ACHN (cell line): ENCODE results near the gene USP4.
A peak's percentile ranks its signal among the peaks of the same experiment; 100 is the strongest.
"Not testable (repeated sequence)": the region's sequence is repeated elsewhere in the genome, so short reads cannot be mapped to it uniquely, and the experiment has no call there.

Experiments used
- DNase-seq: peaks from one replicate; pipeline ENCODE4 v3.0.0-alpha.2; 2015
- in situ Hi-C: cut with HindIII; loops from 2 replicates; pipeline ENCODE4 v1.10.0; 2017; ENCODE audit warnings: low sequenced_read_pairs, low pct_ligation_motif_present, low pct_unique_long_range_greater_than_20kb

The USP4 gene

DNA sequence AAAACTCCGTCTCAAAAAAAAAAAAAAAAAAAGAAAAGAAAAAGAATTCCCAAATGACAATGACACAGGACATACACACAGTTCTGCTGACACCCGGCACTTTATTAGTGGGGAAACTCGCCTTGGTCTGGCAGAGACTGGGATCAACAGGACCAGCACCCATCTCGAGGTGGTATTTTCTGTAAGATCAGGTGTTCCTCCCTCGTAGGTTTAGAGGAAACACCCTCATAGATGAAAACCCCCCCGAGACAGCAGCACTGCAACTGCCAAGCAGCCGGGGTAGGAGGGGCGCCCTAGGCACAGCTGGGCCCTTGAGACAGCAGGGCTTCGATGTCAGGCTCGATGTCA lies 17.2 kb upstream of the USP4 start:
- DNase-seq, in situ Hi-C loops: not testable (repeated sequence)

DNA sequence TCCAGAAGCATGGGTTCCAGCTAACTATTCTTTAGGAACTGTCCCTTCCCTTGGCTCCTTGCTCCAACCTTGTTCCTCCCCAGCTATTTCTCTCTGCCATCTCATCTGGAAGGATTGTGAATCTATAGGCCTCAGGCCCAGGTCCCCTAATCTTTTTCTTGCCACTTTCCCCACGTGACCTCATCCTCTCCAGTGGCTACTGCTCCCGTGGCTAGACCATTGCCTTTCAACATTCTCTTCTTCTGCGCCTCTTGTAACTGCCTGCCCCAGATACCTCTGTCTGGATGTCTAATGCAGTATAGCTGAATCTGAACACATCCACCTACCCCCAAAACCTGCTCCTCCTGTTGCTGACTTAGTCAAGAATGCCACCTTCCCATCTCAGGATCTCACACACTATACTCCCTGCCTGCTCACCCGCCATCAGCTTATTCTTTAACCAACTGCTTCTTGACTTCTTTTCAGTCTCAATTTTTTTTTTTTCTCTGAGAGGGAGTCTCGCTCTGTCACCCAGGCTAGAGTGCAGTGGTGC lies 13.1 kb upstream of the USP4 start:
- in situ Hi-C loops, result no loop called here

DNA sequence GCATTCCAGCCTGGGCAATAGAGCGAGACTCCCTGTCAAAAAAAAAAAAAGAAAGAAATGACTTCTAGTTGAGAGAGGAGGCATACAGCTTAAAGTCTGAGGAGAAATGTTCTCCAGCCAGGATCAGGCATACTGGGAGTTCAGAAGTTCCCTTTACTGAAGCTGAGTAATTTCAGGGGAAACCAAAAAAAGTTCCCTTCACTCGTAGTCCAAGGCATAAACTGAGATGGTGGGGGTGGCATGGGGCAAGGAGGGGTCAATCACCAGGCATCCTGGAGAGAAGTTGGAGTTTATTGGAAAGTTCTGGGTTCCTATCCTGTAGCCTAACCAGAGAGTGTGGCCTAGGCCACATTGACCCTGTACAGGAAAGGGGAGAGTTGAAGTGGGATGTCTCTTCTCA lies 12.4 kb upstream of the USP4 start:
- in situ Hi-C loops, result no loop called here
- DNase-seq, result no peak

More for the DNA sequence above, 13.1 kb upstream of the USP4 start:
- no peak for DNase-seq

DNA sequence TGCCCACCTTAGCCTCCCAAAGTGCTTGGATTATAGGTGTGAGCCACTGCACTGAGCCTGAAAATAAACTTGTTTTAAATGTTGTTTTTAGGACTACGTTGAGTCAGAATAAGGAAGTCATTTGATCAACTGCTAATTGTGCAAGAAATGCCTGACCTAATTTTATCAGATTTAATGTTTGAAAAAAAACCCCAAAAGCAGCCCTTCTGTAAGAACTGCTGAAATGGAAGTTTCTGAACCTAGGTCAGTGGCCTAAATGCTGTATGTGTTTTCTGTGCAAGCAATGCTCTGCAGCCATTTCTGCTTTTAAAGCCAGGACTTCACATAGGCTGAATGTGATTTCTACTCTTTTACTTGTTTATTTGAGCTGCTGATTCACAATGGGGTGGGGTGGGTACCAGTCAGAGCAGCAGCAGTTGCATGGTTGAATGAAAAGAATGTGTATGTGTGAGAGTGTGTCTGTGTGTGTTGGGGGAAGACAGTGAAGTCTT lies 11.7 kb upstream of the USP4 start:
- DNase-seq, result peak; percentile 63
- in situ Hi-C loops, result no loop called here

DNA sequence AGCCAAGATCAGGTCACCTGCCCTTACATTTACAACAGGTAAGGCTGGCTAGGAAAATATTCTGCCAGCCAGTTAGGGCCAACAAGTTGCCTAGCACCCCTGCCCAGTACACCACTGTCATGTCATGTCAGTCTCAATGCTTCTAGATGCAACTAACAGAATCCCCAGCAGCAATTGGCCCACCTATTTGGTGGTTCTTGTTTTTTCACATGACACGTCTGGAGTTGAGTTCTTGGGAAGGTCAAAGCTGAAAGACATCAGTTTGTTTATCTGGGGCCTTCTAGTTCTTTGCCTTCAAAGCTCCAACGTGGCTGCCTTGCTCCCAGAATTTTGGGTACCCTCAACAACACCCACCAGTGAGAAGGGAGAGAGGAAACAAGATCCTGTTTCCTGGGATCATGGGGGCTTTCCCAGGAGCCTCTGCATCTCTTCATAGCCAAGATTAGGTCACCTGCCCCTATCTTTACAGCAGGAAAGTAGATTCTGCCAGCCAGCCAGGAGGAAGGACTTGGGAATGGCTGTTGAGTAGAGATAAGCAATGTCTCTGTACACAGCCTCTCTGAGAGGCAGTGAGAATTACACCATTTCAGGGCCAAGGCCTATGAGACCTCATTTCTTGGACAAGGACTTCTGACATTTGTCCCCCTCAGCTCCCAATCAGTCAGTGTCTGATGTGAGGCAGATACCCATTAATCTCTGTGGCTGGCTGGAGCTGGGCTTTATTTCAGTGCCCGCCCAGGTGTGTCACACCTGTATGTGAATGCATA lies 9.7 kb upstream of the USP4 start:
- no peak for DNase-seq

DNA sequence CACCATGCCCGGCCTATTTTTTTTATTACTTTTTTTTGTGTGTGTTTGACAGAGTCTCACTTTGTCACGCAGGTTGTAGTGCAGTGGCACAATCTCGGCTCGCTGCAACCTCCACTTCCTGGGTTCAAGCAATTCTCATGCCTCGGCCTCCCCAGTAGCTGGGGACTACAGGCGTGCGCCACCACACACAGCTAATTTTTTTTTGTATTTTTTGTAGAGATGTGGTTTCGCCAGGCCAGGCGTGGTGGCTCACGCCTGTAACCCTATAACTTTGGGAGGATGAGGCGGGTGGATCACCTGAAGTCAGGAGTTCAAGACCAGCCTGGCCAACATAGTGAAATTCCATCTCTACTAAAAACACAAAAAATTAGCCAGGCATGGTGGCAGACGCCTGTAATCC lies 8.5 kb upstream of the USP4 start:
- in situ Hi-C loops, DNase-seq: not testable (repeated sequence)

More for the DNA sequence above, 9.7 kb upstream of the USP4 start:
- in situ Hi-C loops, result no loop called here

DNA sequence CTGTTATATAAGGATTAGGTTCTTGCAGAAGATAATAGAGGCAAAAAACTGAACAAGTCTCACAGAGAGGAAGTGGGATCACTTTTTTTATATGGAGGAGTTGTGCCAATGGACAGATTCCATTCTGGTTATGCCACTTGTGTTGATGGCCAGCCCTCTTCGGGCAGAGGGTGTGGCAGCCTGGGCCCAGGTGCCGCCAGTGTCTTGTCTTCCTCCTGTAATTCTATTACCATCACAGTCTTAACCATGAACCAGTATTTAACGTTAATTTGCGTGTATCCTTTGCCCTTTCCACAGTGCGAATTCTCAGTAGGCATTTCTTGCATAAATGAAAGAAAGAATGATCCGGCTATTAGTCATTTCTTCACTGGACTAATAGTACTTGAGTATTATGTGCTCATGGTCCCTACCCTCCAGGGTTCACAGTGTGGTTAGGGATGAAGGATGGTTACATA lies 7.0 kb upstream of the USP4 start:
- in situ Hi-C loops, result no loop called here
- peak; percentile 33 for DNase-seq

DNA sequence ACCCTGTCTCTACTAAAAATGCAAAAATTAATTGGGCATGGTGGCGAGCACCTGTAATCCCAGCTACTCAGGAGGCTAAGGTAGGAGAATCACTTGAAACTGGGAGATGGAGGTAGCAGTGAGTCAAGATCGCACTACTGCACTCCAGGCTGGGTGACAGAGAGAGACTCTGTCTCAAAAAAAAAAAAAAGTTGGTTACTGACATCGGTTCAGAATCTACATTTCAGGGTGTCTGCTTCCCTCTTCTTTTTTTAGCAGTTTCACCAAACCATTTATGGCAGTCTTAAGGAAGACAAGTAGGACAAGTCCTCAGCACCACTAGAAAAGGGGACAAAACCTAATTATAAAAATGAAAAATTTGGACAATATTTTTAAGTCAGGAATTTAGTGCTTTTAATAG lies 3.3 kb upstream of the USP4 start:
- in situ Hi-C loops, result no loop called here
- DNase-seq, result no peak

DNA sequence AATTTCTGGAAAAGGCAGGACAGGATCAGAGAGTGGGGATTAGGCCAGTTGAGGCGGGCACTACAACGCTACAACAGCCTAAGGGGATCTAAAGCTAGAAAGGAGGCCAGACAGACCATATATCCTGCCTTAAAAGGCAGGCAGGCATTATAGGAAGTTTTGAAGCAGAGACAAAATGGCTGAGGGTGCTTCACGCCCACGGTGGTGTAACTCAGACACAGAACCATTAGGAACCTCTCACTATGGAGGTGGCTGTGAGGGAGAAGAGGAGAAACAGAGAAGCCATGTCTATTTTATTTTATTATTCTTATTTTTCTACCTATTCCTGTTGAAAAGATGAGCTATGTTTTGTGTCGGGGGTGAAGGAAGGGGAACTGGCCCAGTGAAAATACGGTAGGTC lies 2.1 kb upstream of the USP4 start:
- in situ Hi-C loops, result no loop called here
- DNase-seq, result no peak

DNA sequence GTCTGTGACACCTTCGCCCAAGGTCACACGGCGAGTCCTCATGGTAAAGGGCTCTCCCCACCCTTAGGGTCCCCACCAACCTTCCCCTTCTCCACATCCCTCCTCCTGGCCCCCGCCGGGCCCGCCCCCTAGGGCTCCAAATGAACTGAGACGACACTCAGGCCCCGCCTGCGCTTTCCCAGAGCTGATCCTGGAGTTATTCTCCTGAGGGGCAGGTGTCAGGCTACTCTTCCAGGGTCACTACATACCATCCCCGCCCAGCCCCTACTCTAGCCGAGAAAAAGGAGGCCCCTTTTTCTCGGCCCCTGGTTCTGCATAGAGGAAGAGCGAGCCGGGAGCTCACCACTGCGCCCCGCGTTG lies 292 bp downstream of the USP4 start:
- in situ Hi-C loops, result no loop called here
- peak; percentile 37 for DNase-seq

DNA sequence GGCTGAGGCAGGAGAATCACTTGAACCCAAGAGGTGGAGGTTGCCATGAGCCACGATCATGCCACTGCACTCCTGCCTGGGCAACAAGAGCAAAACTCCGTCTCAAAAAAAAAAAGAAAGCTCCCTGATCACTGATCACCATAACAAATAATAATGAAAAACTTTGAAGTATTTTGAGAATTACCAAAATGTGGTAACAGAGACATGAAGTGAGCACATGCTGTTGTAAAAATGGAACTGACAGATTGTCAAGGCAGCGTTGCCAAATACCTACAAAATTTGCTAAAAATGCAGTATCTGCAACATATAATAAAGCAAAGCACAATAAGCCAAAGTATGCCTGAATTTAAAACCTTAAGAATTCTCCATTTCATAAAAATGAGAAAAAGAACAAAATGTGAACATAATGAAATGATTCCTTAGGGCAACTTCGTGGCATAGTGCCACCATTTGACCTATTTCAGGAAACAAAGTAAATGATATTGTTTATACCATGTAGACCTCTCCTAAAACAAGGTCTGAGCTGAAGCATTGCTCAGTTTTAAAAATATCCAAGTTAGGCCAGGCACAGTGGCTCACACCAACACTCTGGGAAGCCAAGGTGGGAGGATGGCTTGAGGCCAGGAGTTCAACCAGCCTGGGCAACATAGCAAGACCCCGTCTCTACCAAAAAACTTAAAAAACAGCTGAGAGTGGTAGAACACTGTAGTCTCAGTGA lies 5.8 kb downstream of the USP4 start:
- in situ Hi-C loops, result no loop called here
- no peak for DNase-seq

DNA sequence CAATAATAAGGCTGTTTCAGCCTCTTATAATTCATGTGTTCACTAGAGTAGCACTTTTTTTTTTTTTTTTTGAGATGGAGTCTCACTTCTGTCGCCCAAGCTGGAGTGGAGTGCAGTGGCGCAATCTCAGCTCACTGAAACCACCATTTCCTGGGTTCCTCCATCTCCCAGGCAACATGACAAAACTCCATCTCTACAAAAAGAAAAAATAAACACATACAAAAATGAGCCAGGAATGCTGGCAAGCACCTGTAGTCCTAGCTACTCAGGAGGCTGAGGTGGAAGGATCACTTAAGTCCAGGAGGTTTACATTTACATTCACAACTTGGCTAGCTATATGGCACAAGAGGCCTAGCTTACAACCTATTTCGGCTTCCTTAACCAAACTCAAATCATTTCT lies 6.8 kb downstream of the USP4 start:
- no peak for DNase-seq
- in situ Hi-C loops, result no loop called here

DNA sequence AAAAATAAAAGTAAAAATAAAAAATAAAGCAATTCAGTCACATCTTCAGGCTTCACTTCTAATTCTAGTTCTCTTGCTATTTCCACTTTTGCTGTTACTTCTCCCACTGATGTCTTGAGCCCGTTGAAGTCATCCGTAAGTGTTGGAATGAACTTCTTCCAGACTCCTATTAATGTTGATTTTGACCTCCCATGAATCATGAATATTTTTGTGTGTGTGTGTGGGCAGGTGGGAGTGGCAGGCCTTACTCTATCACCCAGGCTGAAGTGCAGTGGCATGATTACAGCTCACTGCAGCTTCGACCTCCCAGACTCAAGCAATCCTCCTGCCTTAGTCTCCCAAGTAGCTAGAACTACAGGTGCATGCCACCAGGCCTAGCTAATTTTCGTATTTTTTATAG lies 10.7 kb downstream of the USP4 start:
- in situ Hi-C loops, result no loop called here
- no peak for DNase-seq

DNA sequence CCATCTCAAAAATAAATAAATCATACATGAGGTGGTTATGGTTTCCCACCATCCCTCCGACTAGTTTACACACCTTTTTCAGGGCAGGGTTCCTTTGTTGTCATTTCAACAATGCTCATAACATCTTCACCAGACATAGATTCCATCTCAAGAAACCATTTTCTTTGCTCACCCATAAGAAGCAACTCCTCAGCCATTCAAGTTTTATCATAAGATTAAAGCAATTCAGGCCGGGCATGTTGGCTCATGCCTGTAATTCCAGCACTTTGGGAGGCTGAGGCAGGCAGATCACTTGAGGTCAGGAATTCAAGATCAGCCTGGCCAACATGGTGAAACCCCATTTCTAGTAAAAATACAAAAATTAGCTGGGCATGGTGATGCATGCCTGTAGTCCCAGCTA lies 11.5 kb downstream of the USP4 start:
- in situ Hi-C loops, result not testable (repeated sequence)

DNA sequence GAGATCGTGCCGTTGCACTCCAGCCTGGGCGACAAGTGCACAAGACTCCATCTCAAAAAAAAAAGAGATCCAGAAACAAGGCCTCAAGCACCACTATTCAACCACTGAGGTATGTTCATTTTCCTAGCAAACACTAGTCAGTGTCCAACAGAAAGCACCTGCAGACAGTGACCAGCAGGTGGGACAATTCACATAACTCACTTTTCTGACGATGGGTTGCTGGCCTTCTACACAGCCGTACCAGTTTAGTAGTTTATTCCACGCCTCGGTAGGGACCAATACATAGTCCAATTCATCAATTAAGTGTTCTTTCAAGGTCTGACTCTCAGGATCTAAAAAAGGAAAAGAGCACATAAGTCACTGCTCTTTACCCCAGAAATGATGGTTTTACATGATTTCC lies 12.4 kb downstream of the USP4 start:
- peak; percentile 38 for DNase-seq
- in situ Hi-C loops, result no loop called here

More for the DNA sequence above, 11.5 kb downstream of the USP4 start:
- not testable (repeated sequence) for DNase-seq

DNA sequence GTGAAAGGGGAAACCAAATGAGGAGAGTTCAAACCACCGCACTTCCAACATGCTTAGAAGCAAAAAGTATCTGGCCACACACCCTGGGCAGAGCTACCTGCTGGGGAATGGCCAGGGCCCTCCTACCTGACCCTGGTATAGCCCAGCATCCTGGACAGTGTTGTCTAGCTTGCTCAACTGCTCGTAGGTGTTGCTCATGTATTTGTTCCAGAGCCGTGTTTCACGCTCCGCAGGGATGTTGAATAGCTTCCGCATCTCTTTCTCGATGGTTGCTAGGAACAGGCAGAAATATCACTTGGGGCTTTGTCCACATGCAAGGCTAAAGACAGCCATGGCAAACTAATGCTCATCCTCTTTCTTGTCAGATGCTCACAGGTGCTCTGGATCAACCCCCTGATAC lies 15.1 kb downstream of the USP4 start:
- in situ Hi-C loops, result no loop called here
- no peak for DNase-seq

DNA sequence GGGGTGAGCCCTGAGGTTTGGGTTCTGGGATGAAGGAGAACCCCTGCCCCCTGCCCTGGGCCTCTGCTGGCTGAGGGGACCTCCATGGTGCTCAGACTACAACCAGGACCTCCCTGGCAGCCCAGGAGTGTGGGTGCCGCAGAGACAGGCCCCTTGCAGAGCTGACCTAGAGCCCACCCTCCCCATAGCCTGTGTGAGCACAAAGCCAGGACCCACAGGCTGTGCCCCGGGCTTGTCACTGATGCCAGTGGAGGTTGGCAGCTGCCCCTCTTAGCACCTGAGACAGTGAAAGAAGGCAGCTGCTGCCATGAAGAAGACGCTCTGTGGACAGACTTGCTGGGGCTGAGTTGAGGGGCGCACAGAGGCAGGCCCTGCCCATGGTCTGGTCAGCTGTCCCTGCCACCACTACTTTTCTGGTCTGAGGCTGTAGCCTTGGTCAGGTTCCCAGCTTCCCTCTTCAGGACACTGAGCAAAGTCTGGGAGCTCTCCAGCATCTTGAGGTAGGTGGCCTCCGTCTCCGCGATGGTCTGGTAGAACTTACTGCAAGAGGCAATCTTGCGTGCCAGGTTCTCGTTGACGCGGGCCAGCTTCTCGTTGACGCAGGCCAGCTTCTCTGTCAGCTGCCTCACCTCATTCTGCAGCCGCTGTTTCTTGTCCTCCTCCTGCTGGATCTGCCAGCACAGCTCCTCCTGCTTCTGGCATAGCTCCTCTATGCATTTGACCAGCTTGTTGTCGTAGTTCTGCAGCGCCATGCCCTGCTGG lies 23.0 kb downstream of the USP4 start:
- no peak for DNase-seq
- in situ Hi-C loops, result no loop called here

DNA sequence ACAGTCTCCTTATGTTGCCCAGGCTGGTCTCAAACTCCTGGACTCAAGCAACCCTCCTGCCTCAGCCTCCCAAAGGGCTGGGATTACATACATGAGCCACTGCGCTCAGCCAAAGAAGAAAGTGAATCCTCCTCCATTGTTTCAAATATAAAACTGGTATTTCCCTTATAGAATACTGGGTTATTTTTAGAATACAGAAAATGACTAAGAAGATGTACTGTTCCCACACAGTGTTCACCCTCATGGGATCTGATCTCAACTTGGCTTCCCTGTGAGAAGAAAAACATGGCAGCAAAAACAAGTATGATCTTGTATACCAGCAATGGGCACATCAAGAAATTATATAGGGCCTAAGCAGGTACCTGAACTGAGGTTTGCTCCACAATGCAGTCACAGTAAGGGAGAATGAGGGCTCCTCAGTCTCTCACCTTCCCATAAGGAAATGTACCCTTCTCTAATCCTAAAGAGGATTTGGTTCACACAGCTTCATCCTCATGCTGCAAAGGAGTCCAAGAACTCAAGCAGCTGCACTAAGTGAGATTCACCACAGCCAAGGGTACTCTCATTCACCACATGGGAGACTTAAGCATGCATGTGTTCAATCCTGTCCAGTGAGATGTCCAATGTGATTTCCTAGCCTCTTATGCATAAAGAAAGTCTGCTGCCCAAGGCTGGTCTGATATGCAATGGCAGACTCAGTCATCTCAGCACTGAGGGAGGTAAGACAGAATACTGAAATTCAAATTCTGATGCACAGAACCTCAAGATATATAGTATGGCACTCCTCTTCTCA lies 25.8 kb downstream of the USP4 start:
- no peak for DNase-seq

More for the DNA sequence above, 25.8 kb downstream of the USP4 start:
- in situ Hi-C loops, result no loop called here
